Upper lobe of right lung (tissue), 1 donor: ENCODE measurements around the gene IER3IP1. TPM values are rescaled to one million over a fixed set of nuclear protein-coding genes. Genes with fewer than 3 reads are reported as not detected.

ENCODE experiments used
- ATAC-seq: fragments of 200-7000 bp; cut with Tn5 transposase; one replicate; pipeline ENCODE4 v1.9.1; 2020; ENCODE audit warnings: mild to moderate bottlenecking, moderate library complexity
- DNase-seq: peaks from one replicate; pipeline ENCODE4 v3.0.0-alpha.2; 2020
- H3K27ac ChIP-seq: fragments of 200-600 bp; one replicate; pipeline ENCODE4 v1.8.0; 2022
- H3K27me3 ChIP-seq: fragments of 200-600 bp; one replicate; pipeline ENCODE4 v1.8.0; 2022; ENCODE audit warnings: mild to moderate bottlenecking
- H3K36me3 ChIP-seq: fragments of 200-600 bp; one replicate; pipeline ENCODE4 v1.8.0; 2022
- H3K4me1 ChIP-seq: fragments of 200-600 bp; one replicate; pipeline ENCODE4 v1.8.0; 2022
- H3K4me3 ChIP-seq: fragments of 200-600 bp; one replicate; pipeline ENCODE4 v1.8.0; 2022; ENCODE audit warnings: mild to moderate bottlenecking
- H3K9me3 ChIP-seq: fragments of 200-600 bp; one replicate; pipeline ENCODE4 v1.8.0; 2022
- intact Hi-C: fragments of 100-400 bp; cut with DNase I; formaldehyde crosslinking; loops from one replicate; pipeline ENCODE4 v1.11.0; 2022
- long read RNA-seq: library from polyadenylated mRNA; unstranded; transcript quantifications from one replicate; pipeline ENCODE4 v2.0.0, GENCODE V29; 2021
- total RNA-seq: library from RNA; stranded (reverse); fragmentation: NEBNext Ultra II Directional; extraction: Animal tissue kit (Norgen Biotek cat#: 25700); gene quantifications from one replicate; pipeline ENCODE4 v1.2.1, GENCODE V29; 2021
- TF ChIP-seq, protein P1 (sequence below): fragments of 200-600 bp; IDR thresholded peaks from one replicate; pipeline ENCODE4 v1.8.0; 2022; ENCODE audit warnings: antibody characterized with exemption
- donor health status: DM: no; HTN: yes; CAD: no; lungs with severe emphysema.

Gene IER3IP1, protein sequence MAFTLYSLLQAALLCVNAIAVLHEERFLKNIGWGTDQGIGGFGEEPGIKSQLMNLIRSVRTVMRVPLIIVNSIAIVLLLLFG
- total RNA-seq, result 12.9 TPM
- long read RNA-seq, transcript IER3IP1-201 (3 exons, 3,689 nt), result major isoform, 92 of 92 reads
- long read RNA-seq, partial matches to known transcripts, result 0 of 92 reads
- long read RNA-seq, other reads (novel, unspliced or antisense), result 0 of 92 reads

DNA sequence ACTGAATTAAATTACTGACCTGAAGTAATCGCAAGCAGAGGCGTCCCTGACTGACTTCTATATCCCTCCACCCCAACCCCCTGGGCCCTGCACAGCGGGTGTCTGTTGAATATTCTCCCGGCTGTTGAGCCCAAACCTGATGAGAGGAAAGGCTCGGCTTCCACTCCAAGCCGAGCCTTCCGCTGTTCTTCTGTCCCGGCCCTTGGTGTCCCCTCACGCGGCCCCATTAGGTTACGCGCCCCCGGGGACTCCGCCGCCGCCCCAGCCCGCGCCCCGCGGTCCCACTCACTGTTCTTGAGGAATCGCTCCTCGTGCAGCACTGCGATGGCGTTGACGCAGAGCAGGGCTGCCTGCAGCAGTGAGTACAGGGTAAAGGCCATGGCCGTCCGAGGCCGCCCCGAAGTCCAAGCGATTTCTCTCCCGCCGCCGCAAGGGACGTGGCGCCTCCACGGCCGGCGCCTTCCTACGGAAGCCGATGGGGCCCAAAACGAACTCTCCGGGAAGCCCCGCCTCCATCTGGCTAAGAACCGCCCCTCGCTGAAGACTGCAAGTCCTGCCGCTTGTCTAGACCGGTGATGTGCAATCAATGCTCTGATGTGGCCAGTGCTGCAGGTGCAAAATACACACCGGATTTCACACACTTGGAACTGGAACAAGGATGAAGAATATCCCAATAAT lies at the start of gene IER3IP1:
IER3IP1 (minus strand) TSS at position 467 of the 678 bp plus-strand sequence; CDS start at position 380, 87 bp downstream.
- DNase-seq, result peak; percentile 95
- TF ChIP-seq, protein P1, sequence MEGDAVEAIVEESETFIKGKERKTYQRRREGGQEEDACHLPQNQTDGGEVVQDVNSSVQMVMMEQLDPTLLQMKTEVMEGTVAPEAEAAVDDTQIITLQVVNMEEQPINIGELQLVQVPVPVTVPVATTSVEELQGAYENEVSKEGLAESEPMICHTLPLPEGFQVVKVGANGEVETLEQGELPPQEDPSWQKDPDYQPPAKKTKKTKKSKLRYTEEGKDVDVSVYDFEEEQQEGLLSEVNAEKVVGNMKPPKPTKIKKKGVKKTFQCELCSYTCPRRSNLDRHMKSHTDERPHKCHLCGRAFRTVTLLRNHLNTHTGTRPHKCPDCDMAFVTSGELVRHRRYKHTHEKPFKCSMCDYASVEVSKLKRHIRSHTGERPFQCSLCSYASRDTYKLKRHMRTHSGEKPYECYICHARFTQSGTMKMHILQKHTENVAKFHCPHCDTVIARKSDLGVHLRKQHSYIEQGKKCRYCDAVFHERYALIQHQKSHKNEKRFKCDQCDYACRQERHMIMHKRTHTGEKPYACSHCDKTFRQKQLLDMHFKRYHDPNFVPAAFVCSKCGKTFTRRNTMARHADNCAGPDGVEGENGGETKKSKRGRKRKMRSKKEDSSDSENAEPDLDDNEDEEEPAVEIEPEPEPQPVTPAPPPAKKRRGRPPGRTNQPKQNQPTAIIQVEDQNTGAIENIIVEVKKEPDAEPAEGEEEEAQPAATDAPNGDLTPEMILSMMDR, result peak; percentile 9
- no peaks in the 10 kb centered on the region for H3K9me3 ChIP-seq
- peaks cover 23% of the 10 kb centered on the region for H3K4me1 ChIP-seq
- H3K36me3 ChIP-seq, result no peaks in the 10 kb centered on the region
- H3K4me3 ChIP-seq, result peak within 1 kb of the TSS; percentile 99
- peak within 1 kb of the TSS; percentile 92 for H3K27ac ChIP-seq
- no peaks in the 10 kb centered on the region for H3K27me3 ChIP-seq
- intact Hi-C loops, result no loop called here
- ATAC-seq, result peak; percentile 99

DNA sequence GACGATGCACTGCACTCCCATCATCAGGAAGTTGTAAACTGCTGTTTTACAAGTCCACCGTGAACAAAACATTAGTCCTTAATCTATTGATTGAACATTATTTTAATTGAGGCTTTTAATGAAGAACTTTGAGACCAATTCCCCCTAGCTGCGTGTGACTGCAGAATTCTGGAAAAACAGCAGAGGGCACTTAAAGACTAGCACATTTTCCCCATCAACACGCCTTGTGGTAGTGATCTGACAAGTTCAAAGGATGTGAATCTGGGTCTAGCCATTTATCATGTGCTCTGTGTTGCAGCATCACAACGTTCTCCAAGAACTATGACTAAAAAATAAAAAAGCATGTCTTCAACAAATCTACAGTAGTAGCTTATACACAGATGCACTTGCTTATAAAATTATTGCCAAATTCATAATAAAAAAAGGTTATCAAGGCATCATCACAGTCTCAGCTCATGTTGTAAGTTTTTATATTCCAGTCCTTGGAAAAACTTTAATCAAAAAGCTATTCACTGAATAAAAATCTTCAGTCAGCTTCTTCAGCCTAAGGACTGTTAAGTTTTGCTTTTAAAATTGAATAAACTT lies 39.5 kb upstream of the IER3IP1 start:
- H3K27ac ChIP-seq, result no peak overlapping the region
- H3K27me3 ChIP-seq, result peaks cover 44% of the 10 kb centered on the region
- intact Hi-C loops, result no loop called here
- ATAC-seq (peak; percentile 64), DNase-seq (no peak)
- no peaks in the 10 kb centered on the region for H3K9me3 ChIP-seq
- no peak overlapping the region for H3K4me3 ChIP-seq
- no peaks in the 10 kb centered on the region for H3K36me3 ChIP-seq
- TF ChIP-seq, protein P1, result peak; percentile 49
- H3K4me1 ChIP-seq, result no peaks in the 10 kb centered on the region

DNA sequence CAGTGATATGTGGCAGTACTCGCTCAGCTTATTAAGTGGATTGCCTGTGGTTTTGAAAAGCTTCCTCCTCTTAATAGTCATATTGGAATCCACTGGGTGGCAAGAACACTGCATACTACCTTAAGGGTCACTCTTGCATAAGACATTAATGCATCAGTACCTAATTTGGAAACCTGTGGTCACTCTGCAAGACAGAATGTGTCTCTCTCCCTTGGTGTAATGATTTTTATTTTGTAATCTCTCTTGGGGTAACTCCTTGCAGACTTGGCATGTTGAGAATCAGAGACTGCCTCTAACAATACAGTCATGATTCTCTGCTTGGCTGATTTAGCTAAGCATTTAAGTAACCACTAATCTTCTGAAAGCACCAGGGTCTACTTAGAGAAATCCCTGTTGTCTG lies 33.0 kb upstream of the IER3IP1 start:
- intact Hi-C loops, result no loop called here
- Histone ChIP-seq H3K36me3 (no peaks in the 10 kb centered on the region), H3K4me1 (no peaks in the 10 kb centered on the region), H3K27ac (no peak overlapping the region), H3K9me3 (no peaks in the 10 kb centered on the region), H3K4me3 (no peak overlapping the region), H3K27me3 (peaks cover 33% of the 10 kb centered on the region)
- TF ChIP-seq, protein P1, result no peak
- no peak for ATAC-seq
- DNase-seq, result no peak

DNA sequence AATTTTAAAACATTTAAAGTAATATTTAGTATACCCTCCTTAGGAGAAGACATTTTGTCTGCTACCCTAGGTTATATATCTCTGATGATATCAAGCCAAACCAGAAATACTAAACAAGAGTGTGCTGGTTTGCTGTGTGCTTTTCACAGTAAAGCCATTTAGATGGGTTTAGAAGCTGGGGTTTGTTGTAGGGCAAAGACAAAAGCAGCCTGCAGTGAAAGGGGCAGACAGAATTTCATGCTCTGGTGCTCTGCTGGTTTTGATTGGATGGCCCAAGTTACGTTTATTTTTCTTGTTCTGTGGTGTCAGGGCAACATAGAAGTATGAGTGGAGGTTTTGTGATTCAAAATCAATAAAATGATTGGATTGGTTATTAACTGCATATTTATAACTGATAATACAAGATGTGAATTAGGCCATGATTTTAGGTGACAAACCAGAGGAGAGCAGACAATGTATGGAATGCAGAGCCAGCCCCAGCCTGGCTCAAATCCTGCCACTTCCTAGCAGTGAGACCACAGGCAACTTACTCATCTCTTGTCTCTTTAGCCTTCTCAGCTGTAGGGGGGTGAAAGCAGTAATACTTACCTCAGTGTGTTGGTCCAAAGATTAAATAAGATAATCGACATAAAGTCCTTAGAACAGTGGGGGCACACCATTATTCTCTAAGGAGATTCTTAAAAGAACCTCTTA lies 30.9 kb upstream of the IER3IP1 start:
- TF ChIP-seq, protein P1, result no peak
- H3K4me3 ChIP-seq, result no peak overlapping the region
- no peaks in the 10 kb centered on the region for H3K4me1 ChIP-seq
- DNase-seq (no peak), ATAC-seq (no peak)
- peaks cover 12% of the 10 kb centered on the region for H3K27me3 ChIP-seq
- intact Hi-C loops, result no loop called here
- no peak overlapping the region for H3K27ac ChIP-seq
- H3K9me3 ChIP-seq, result no peaks in the 10 kb centered on the region
- no peaks in the 10 kb centered on the region for H3K36me3 ChIP-seq

DNA sequence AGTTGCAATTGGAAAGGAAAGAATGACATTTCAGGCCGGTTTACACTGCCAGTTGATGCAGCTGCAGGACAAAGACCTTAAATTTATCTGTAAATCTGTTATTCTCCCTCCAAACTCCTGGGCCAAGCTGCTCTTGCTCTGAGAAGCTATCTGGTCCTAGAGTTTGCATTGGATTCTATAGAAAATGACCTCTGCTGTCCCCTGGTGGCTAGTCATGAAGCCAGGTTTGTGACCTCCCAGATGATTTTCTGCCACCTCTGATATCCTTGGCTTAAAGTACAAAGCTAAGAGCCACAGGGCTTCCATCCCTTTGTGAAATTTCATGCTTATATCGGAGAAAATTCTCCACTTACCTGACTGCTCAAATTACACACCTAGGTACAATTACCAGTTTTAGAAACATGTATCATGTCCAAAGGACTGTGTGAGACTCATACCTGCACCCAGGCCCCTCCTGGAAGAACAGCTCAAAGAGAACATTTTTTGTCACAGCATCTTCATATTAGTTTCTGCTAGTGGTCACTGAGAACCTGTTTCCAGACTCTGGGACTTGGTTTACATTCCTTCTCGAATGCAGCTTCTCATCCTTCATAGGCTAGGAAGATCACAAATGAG lies 28.9 kb upstream of the IER3IP1 start:
- ATAC-seq, result peak; percentile 80
- no peaks in the 10 kb centered on the region for H3K4me1 ChIP-seq
- H3K27ac ChIP-seq, result no peak overlapping the region
- no peak for DNase-seq
- H3K27me3 ChIP-seq, result peaks cover 9% of the 10 kb centered on the region
- no peak overlapping the region for H3K4me3 ChIP-seq
- H3K9me3 ChIP-seq, result no peaks in the 10 kb centered on the region
- TF ChIP-seq, protein P1, result peak; percentile 78
- no peaks in the 10 kb centered on the region for H3K36me3 ChIP-seq
- intact Hi-C loops, result no loop called here
